ENCODE data around the gene BNIP1.
"Not testable (repeated sequence)": the region's sequence is repeated elsewhere in the genome, so short reads cannot be mapped to it uniquely, and the experiment has no call there.

The BNIP1 gene

DNA sequence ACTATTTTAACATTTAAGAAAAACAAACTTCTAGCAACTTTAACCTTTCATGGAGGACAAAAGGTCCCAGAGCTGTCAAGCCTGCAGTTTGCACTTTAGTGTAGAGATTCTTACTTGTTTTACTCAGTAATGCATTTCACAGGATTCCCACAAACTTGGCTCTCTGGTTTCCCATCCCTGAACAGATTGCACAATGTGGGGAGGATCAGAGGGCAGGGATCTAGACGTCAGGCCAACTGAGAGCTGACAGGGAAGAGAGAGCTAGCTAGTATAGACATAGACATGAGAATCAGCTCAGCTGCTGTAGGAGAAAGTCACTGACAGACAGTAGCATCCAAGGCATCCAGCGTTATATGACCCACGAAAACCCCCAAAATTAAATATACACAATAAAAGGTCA lies 20.9 kb upstream of the BNIP1 start:
- no peak for DNase-seq (ENCODE audit: low read depth, low spot score)
- H3K36me3 ChIP-seq (ENCODE audit: insufficient read depth, low read length) = no peaks in the 10 kb centered on the region
- no peaks in the 10 kb centered on the region for H3K9me3 ChIP-seq (ENCODE audit: low read depth, low read length)
- TF ChIP-seq EZH2 (IDR thresholded peaks at IDR 0.05) = no peak
- no peak for TF ChIP-seq FOXP2 (optimal IDR thresholded peaks at IDR 0.05; ENCODE audit: control extremely low read depth, extremely low read length, insufficient read depth)
- no peak for TF ChIP-seq POLR2AphosphoS5 (IDR thresholded peaks at IDR 0.05; ENCODE audit: borderline replicate concordance, low read depth, low read length)
- H3K4me3 ChIP-seq = no peak overlapping the region
- H3K27ac ChIP-seq = no peak overlapping the region
- no peak overlapping the region for H3K9ac ChIP-seq (ENCODE audit: insufficient read length)

DNA sequence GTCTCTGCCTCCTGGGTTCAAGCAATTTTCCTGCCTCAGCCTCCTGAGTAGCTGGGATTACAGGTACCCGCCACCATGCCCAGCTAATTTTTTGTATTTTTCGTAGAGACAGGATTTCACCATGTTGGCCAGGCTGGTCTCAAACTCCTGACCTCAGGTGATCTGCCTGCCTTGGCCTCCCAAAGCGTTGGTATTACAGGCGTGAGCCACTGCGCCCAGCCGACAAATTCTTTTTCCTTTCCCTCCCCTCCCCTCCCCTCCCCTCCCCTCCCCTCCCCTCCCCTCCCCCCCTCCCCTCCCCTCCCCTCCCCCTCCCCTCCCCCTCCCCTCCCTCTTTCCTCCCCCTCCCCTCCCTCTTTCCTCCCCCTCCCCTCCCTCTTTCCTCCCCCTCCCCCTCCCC lies 12.2 kb upstream of the BNIP1 start:
- H3K4me3 ChIP-seq; H3K9me3 ChIP-seq (ENCODE audit: low read depth, low read length); DNase-seq (ENCODE audit: low read depth, low spot score); H3K27ac ChIP-seq; H3K36me3 ChIP-seq (ENCODE audit: insufficient read depth, low read length); H3K9ac ChIP-seq (ENCODE audit: insufficient read length): not testable (repeated sequence)

DNA sequence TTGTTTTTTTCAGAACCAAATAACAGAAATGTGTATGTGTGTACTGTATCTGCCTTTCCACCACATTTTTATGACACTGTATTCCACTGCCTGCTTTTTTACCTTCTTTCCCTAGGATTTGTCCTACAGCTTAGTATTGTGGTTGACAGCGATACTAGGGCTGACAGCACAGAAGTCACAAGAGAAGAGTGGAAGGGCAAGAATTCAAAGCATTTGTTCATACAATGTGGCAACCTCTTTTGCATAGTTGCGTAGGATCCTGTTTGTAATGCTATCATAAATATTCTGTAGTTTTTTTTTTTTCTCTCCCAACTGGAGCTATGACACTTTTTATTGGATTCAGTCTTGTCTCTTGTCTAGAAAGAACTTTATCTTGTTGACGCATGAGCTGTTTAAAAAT lies 5.6 kb upstream of the BNIP1 start:
- no peak for TF ChIP-seq FOXP2 (optimal IDR thresholded peaks at IDR 0.05; ENCODE audit: control extremely low read depth, extremely low read length, insufficient read depth)

DNA sequence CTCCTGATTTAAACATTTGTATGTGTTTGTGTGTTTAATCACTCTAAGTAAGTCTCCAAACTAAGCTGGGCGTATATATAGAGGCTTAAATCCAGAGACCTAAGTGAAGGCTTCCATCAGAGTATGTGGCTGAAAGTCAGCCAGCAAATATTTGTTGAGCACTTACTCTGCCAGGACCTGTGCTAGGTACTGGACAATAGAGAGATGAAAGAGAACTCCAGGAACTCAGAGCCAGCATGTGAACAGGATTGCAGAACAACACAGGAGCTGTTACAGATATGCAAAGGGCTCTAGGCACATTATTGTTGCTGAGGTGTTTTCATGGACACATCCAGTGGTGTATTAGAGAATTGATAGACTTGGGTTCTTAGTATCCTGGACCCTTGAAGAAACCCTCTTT lies 4.7 kb upstream of the BNIP1 start:
- no peak for DNase-seq (ENCODE audit: low read depth, low spot score)
- H3K36me3 ChIP-seq (ENCODE audit: insufficient read depth, low read length) = no peaks in the 10 kb centered on the region
- no peak overlapping the region for H3K27ac ChIP-seq
- no peak for TF ChIP-seq POLR2AphosphoS5 (IDR thresholded peaks at IDR 0.05; ENCODE audit: borderline replicate concordance, low read depth, low read length)
- TF ChIP-seq EZH2 (IDR thresholded peaks at IDR 0.05) = no peak
- no peak for TF ChIP-seq FOXP2 (optimal IDR thresholded peaks at IDR 0.05; ENCODE audit: control extremely low read depth, extremely low read length, insufficient read depth)
- no peak overlapping the region for H3K4me3 ChIP-seq
- no peaks in the 10 kb centered on the region for H3K9me3 ChIP-seq (ENCODE audit: low read depth, low read length)
- H3K9ac ChIP-seq (ENCODE audit: insufficient read length) = no peak overlapping the region

More for the DNA sequence above, 5.6 kb upstream of the BNIP1 start:
- Histone ChIP-seq H3K9ac (ENCODE audit: insufficient read length) (no peak overlapping the region), H3K9me3 (ENCODE audit: low read depth, low read length) (no peaks in the 10 kb centered on the region), H3K36me3 (ENCODE audit: insufficient read depth, low read length) (no peaks in the 10 kb centered on the region), H3K4me3 (no peak overlapping the region), H3K27ac (no peak overlapping the region)
- no peak for DNase-seq (ENCODE audit: low read depth, low spot score)

DNA sequence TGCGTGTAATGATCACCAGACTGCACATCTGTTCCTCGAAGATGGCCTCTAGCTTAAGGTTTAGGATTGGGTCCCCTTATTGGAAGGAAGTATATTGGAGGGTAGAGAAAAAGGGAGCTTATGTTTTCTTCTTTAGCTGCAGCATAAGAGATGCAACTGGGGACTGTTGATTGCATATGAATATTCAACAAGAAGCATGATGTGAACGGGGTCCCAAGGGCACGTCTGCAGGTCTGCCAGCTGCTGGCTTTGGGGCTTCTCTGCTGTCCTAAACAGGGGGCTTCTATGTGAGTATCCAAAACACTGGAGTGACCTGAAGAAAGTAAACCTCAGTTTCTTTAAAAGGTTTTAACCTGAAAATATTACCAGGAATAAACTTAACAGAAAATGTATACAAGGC lies 3.6 kb upstream of the BNIP1 start:
- Histone ChIP-seq H3K36me3 (ENCODE audit: insufficient read depth, low read length) (no peaks in the 10 kb centered on the region), H3K9ac (ENCODE audit: insufficient read length) (no peak overlapping the region), H3K4me3 (no peak overlapping the region), H3K9me3 (ENCODE audit: low read depth, low read length) (no peaks in the 10 kb centered on the region), H3K27ac (no peak overlapping the region)
- DNase-seq (ENCODE audit: low read depth, low spot score) = no peak
- TF ChIP-seq FOXP2 (optimal IDR thresholded peaks at IDR 0.05; ENCODE audit: control extremely low read depth, extremely low read length, insufficient read depth) = no peak
- no peak for TF ChIP-seq POLR2AphosphoS5 (IDR thresholded peaks at IDR 0.05; ENCODE audit: borderline replicate concordance, low read depth, low read length)
- TF ChIP-seq EZH2 (IDR thresholded peaks at IDR 0.05) = no peak

DNA sequence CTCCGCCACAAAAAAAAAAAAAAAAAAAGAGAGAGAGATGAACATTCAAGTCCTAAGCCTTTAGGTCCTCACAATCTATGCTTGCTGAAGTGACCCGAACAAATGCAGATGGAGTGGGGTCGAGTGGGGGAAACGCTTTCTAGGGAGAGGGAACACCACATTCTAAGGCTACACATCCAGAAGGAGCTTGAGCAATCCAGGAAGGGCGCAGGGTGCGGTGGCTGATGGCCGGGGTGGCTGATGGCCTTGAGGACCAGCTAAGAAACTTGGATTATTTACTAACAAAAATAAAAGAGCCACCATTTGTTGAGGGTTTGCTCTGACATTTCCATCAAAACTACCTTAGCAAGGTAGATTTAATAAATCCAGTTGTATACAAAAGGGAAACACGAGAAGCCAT lies 764 bp upstream of the BNIP1 start:
- DNase-seq (ENCODE audit: low read depth, low spot score) = no peak
- TF ChIP-seq EZH2 (IDR thresholded peaks at IDR 0.05) (no peak), POLR2AphosphoS5 (IDR thresholded peaks at IDR 0.05; ENCODE audit: borderline replicate concordance, low read depth, low read length) (no peak), FOXP2 (optimal IDR thresholded peaks at IDR 0.05; ENCODE audit: control extremely low read depth, extremely low read length, insufficient read depth) (no peak)
- no peaks in the 10 kb centered on the region for H3K9me3 ChIP-seq (ENCODE audit: low read depth, low read length)
- no peak overlapping the region for H3K4me3 ChIP-seq
- no peak overlapping the region for H3K27ac ChIP-seq
- peak overlapping the region; percentile 95 for H3K9ac ChIP-seq (ENCODE audit: insufficient read length)
- H3K36me3 ChIP-seq (ENCODE audit: insufficient read depth, low read length) = peaks cover 13% of the 10 kb centered on the region; the same call in 1 of the 2 replicates

DNA sequence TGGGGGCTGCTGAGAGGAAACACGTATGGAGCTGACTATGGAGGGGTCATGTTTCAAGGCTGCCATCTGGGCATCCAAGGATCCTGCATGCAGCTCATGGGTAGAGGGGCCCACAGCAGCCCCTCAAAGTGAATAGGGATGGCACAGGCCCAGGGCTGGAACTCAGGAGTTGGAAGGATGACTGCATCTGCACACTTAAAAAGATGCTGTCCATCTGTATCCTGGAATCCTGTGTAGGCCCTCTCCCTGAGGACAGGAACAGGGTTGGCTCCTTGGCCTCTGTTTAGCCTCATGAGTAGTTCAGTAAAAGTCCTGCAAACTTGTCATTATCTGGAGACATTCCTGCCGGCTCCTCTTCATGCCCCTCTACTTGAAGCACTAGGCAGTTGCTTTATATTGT lies 4.0 kb downstream of the BNIP1 start:
- Histone ChIP-seq H3K36me3 (ENCODE audit: insufficient read depth, low read length) (peaks cover 33% of the 10 kb centered on the region; the same call in 1 of the 2 replicates), H3K4me3 (no peak overlapping the region), H3K9me3 (ENCODE audit: low read depth, low read length) (no peaks in the 10 kb centered on the region), H3K9ac (ENCODE audit: insufficient read length) (no peak overlapping the region), H3K27ac (no peak overlapping the region)
- DNase-seq (ENCODE audit: low read depth, low spot score) = no peak
- TF ChIP-seq POLR2AphosphoS5 (IDR thresholded peaks at IDR 0.05; ENCODE audit: borderline replicate concordance, low read depth, low read length) = no peak
- TF ChIP-seq EZH2 (IDR thresholded peaks at IDR 0.05) = no peak

DNA sequence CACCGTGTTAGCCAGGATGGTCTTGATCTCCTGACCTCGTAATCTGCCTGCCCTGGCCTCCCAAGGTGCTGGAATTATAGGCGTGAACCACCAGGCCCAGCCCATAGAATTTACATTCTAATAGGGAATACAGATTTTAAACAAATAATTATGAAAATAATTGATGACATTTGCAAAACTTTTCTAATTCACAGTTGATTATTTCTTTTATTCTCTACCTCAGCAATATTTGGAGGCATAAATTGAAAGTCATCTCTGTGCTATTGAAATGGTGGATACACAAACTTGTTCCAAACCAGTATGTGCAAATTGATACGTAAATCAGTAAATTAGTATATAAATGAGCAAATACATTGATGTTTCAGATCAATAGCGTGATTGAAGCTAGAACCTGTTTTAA lies 8.2 kb downstream of the BNIP1 start:
- TF ChIP-seq EZH2 (IDR thresholded peaks at IDR 0.05) (no peak), POLR2AphosphoS5 (IDR thresholded peaks at IDR 0.05; ENCODE audit: borderline replicate concordance, low read depth, low read length) (no peak), FOXP2 (optimal IDR thresholded peaks at IDR 0.05; ENCODE audit: control extremely low read depth, extremely low read length, insufficient read depth) (no peak)
- no peak overlapping the region for H3K27ac ChIP-seq
- no peak overlapping the region for H3K4me3 ChIP-seq
- no peak for DNase-seq (ENCODE audit: low read depth, low spot score)
- no peak overlapping the region for H3K9ac ChIP-seq (ENCODE audit: insufficient read length)
- H3K36me3 ChIP-seq (ENCODE audit: insufficient read depth, low read length) = peaks cover 53% of the 10 kb centered on the region
- H3K9me3 ChIP-seq (ENCODE audit: low read depth, low read length) = no peaks in the 10 kb centered on the region

DNA sequence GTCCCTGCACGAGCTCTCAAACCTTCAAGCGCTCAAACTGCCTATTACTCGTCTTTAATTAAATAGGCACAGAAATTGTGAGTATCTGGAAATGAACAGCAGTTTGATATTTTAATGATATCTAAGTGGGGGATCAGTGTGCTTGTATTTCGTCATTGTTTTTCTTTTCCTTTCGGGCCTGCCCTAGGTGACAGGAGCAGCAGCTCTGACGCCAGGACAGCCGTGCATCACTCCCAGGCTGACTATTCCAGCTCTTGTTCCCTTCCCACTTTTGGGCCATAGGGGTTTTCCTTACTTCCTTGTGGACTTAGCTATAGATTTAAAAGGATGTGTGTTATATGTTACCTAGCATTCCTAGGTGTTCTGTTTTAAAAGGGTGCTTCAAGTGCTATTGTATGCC lies 9.5 kb downstream of the BNIP1 start:
- DNase-seq (ENCODE audit: low read depth, low spot score) = no peak
- no peak overlapping the region for H3K9ac ChIP-seq (ENCODE audit: insufficient read length)
- TF ChIP-seq POLR2AphosphoS5 (IDR thresholded peaks at IDR 0.05; ENCODE audit: borderline replicate concordance, low read depth, low read length) (no peak), FOXP2 (optimal IDR thresholded peaks at IDR 0.05; ENCODE audit: control extremely low read depth, extremely low read length, insufficient read depth) (no peak), EZH2 (IDR thresholded peaks at IDR 0.05) (no peak)
- peaks cover 52% of the 10 kb centered on the region for H3K36me3 ChIP-seq (ENCODE audit: insufficient read depth, low read length)
- no peak overlapping the region for H3K4me3 ChIP-seq
- H3K9me3 ChIP-seq (ENCODE audit: low read depth, low read length) = no peaks in the 10 kb centered on the region
- no peak overlapping the region for H3K27ac ChIP-seq

DNA sequence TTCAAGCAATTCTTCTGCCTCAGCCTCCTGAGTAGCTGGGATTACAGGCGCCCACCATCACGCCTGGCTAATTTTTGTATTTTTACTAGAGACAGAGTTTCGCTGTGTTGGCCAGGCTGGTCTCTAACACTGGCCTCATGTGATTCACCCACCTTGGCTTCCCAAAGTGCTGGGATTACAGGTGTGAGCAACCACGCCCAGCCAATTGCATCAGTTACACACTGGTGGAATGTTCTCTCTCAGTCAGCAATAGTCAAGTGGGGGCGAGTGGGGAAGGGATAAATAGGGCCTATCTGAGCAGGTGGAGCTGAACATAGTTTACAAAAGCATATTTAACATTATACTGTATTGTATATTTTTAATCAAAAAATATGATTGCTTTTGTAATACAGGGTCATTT lies 10.3 kb downstream of the BNIP1 start:
- not testable (repeated sequence) for H3K4me3 ChIP-seq; DNase-seq (ENCODE audit: low read depth, low spot score); H3K27ac ChIP-seq; H3K9me3 ChIP-seq (ENCODE audit: low read depth, low read length); H3K9ac ChIP-seq (ENCODE audit: insufficient read length)
- peaks cover 49% of the 10 kb centered on the region for H3K36me3 ChIP-seq (ENCODE audit: insufficient read depth, low read length)

All from SK-N-MC (cell line).